Adrenal gland (tissue), 5 donors: ENCODE measurements around the gene KRT80.

Experiments used
- POLR2A ChIP-seq, 2 donors: fragments of 450-650 bp; IDR thresholded peaks; one replicate each; pipeline ENCODE4 v1.6.1; 2017; ENCODE audit warnings: antibody characterized with exemption in 2 of 2, mild to moderate bottlenecking in 2 of 2, moderate library complexity in 1 of 2
- TF ChIP-seq, protein P1 (sequence below), 6 experiments: fragments of 450-650 bp in 4 of 6; fragments of 200-600 bp in 2 of 6; sonication (generic) in 1 of 6; IDR thresholded peaks; 1 replicate in 5 of 6; 2 replicates in 1 of 6; pipeline versions ENCODE4 v1.5.1 to v1.8.0; 2016 to 2021; ENCODE audit warnings: antibody characterized with exemption in 6 of 6, mild to moderate bottlenecking in 2 of 6, moderate library complexity in 1 of 6
- donor health status: DM: no; HTN: no; CAD: no.

DNA sequence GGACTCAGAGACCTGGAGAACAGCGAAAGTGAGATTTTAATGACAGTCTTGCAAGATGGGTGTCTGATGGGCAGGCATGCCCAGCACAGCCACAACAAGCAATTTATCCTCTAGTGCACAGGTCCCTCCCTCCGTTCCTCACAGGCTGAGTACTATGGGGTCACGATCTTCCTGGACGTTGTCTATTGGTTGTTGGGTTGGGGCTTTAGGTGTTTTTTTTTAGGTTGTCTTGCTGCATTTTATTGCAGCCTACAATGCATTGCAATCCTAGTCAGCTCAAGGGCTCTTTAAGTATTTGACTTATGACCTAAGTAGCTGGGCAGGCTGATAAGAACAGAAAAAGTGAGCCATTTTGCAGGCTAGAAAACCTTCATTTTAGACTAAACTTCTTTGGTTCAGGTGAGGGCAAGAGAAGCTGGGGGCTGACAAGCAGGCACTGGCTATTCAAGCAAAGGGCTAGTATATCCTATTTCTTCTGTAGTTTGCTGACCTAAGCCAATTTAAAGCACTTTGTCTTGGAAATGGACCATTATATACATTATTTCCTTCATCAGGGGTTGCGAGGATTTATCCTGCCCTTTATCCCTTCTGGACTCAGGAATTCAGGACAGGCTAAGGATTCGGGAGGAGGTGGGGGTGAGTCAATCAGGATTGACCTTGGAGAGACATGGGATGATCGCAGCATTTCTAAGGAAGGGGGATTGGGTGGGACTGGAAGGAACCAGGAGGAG lies 47.3 kb upstream of the KRT80 start:
- TF ChIP-seq, protein P1, sequence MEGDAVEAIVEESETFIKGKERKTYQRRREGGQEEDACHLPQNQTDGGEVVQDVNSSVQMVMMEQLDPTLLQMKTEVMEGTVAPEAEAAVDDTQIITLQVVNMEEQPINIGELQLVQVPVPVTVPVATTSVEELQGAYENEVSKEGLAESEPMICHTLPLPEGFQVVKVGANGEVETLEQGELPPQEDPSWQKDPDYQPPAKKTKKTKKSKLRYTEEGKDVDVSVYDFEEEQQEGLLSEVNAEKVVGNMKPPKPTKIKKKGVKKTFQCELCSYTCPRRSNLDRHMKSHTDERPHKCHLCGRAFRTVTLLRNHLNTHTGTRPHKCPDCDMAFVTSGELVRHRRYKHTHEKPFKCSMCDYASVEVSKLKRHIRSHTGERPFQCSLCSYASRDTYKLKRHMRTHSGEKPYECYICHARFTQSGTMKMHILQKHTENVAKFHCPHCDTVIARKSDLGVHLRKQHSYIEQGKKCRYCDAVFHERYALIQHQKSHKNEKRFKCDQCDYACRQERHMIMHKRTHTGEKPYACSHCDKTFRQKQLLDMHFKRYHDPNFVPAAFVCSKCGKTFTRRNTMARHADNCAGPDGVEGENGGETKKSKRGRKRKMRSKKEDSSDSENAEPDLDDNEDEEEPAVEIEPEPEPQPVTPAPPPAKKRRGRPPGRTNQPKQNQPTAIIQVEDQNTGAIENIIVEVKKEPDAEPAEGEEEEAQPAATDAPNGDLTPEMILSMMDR (IDR thresholded peaks at IDR 0.05), result no peak
- no peak for TF ChIP-seq POLR2A (IDR thresholded peaks at IDR 0.05)
